ENCODE results near the gene PRKAG2. TPM values are rescaled to one million over a fixed set of nuclear protein-coding genes. Genes with fewer than 3 reads are reported as not detected.
"Not testable (repeated sequence)": the region's sequence is repeated elsewhere in the genome, so short reads cannot be mapped to it uniquely, and the experiment has no call there.

The PRKAG2 gene
- total RNA-seq, 1 donor from 2014 or later: 18.5 TPM

GRCh38 chr7:151748021-151748420, 128.9 kb downstream of the PRKAG2 start:
- H3K27me3 Mint-ChIP-seq (ENCODE audit: insufficient read depth); H3K27ac Mint-ChIP-seq; H3K4me1 Mint-ChIP-seq (ENCODE audit: low read depth); H3K4me3 Mint-ChIP-seq; intact Hi-C loops (cut with micrococcal nuclease); H3K9me3 Mint-ChIP-seq; DNase-seq (ENCODE audit: low spot score); H3K36me3 Mint-ChIP-seq (ENCODE audit: low read depth): not testable (repeated sequence)

GRCh38 chr7:151745706-151746105, 131.2 kb downstream of the PRKAG2 start:
- intact Hi-C loops (cut with micrococcal nuclease): no loop called here
- H3K27ac Mint-ChIP-seq: no peak overlapping the region
- H3K4me3 Mint-ChIP-seq: no peak overlapping the region
- peaks cover 3% of the 10 kb centered on the region for H3K27me3 Mint-ChIP-seq (ENCODE audit: insufficient read depth)
- peaks cover 9% of the 10 kb centered on the region for H3K4me1 Mint-ChIP-seq (ENCODE audit: low read depth)
- DNase-seq (ENCODE audit: low spot score): no peak
- H3K9me3 Mint-ChIP-seq: no peaks in the 10 kb centered on the region
- no peaks in the 10 kb centered on the region for H3K36me3 Mint-ChIP-seq (ENCODE audit: low read depth)

GRCh38 chr7:151744656-151745638, 132.0 kb downstream of the PRKAG2 start:
- DNase-seq (ENCODE audit: low spot score): no peak
- Mint-ChIP-seq H3K4me1 (ENCODE audit: low read depth) (peaks cover 9% of the 10 kb centered on the region), H3K27me3 (ENCODE audit: insufficient read depth) (peaks cover 5% of the 10 kb centered on the region), H3K27ac (no peak overlapping the region), H3K9me3 (no peaks in the 10 kb centered on the region), H3K4me3 (no peak overlapping the region), H3K36me3 (ENCODE audit: low read depth) (no peaks in the 10 kb centered on the region)
- intact Hi-C loops (cut with micrococcal nuclease): no loop called here

GRCh38 chr7:151744051-151744580, 132.8 kb downstream of the PRKAG2 start:
- intact Hi-C loops (cut with micrococcal nuclease): no loop called here
- H3K9me3 Mint-ChIP-seq: no peaks in the 10 kb centered on the region
- H3K4me1 Mint-ChIP-seq (ENCODE audit: low read depth): peaks cover 9% of the 10 kb centered on the region
- no peaks in the 10 kb centered on the region for H3K36me3 Mint-ChIP-seq (ENCODE audit: low read depth)
- no peak for DNase-seq (ENCODE audit: low spot score)
- no peak overlapping the region for H3K27ac Mint-ChIP-seq
- H3K27me3 Mint-ChIP-seq (ENCODE audit: insufficient read depth): peaks cover 5% of the 10 kb centered on the region
- no peak overlapping the region for H3K4me3 Mint-ChIP-seq

GRCh38 chr7:151743481-151743983, 133.4 kb downstream of the PRKAG2 start:
- Mint-ChIP-seq H3K4me3 (no peak overlapping the region), H3K27ac (no peak overlapping the region), H3K9me3 (peaks cover 3% of the 10 kb centered on the region), H3K4me1 (ENCODE audit: low read depth) (peaks cover 9% of the 10 kb centered on the region), H3K27me3 (ENCODE audit: insufficient read depth) (peaks cover 5% of the 10 kb centered on the region), H3K36me3 (ENCODE audit: low read depth) (no peaks in the 10 kb centered on the region)
- intact Hi-C loops (cut with micrococcal nuclease): no loop called here
- DNase-seq (ENCODE audit: low spot score): no peak

- intact Hi-C loops (cut with micrococcal nuclease): no loop called here
- H3K27ac Mint-ChIP-seq: no peak overlapping the region
- peaks cover 9% of the 10 kb centered on the region for H3K4me1 Mint-ChIP-seq (ENCODE audit: low read depth)
- H3K4me3 Mint-ChIP-seq: no peak overlapping the region
- H3K36me3 Mint-ChIP-seq (ENCODE audit: low read depth): no peaks in the 10 kb centered on the region
- peaks cover 5% of the 10 kb centered on the region for H3K27me3 Mint-ChIP-seq (ENCODE audit: insufficient read depth)
- no peak for DNase-seq (ENCODE audit: low spot score)
- peaks cover 3% of the 10 kb centered on the region for H3K9me3 Mint-ChIP-seq
Measured at GRCh38 chr7:151742713-151743480, 134.0 kb downstream of the PRKAG2 start.

- no peaks in the 10 kb centered on the region for H3K36me3 Mint-ChIP-seq (ENCODE audit: low read depth)
- H3K4me3 Mint-ChIP-seq: no peak overlapping the region
- no peak for DNase-seq (ENCODE audit: low spot score)
- intact Hi-C loops (cut with micrococcal nuclease): no loop called here
- H3K9me3 Mint-ChIP-seq: peaks cover 3% of the 10 kb centered on the region
- peaks cover 9% of the 10 kb centered on the region for H3K4me1 Mint-ChIP-seq (ENCODE audit: low read depth)
- peaks cover 5% of the 10 kb centered on the region for H3K27me3 Mint-ChIP-seq (ENCODE audit: insufficient read depth)
- H3K27ac Mint-ChIP-seq: no peak overlapping the region
Measured at GRCh38 chr7:151741585-151741984, 135.3 kb downstream of the PRKAG2 start.

- intact Hi-C loops (cut with micrococcal nuclease): no loop called here
- DNase-seq (ENCODE audit: low spot score): no peak
- Mint-ChIP-seq H3K9me3 (peaks cover 3% of the 10 kb centered on the region), H3K4me1 (ENCODE audit: low read depth) (peaks cover 9% of the 10 kb centered on the region), H3K27ac (no peak overlapping the region), H3K27me3 (ENCODE audit: insufficient read depth) (peaks cover 5% of the 10 kb centered on the region), H3K36me3 (ENCODE audit: low read depth) (no peaks in the 10 kb centered on the region), H3K4me3 (no peak overlapping the region)
Measured at GRCh38 chr7:151740081-151740851, 136.6 kb downstream of the PRKAG2 start.

- Mint-ChIP-seq H3K36me3 (ENCODE audit: low read depth) (no peaks in the 10 kb centered on the region), H3K4me3 (no peak overlapping the region), H3K9me3 (peaks cover 3% of the 10 kb centered on the region), H3K27me3 (ENCODE audit: insufficient read depth) (peaks cover 5% of the 10 kb centered on the region), H3K4me1 (ENCODE audit: low read depth) (peaks cover 9% of the 10 kb centered on the region), H3K27ac (no peak overlapping the region)
- intact Hi-C loops (cut with micrococcal nuclease): no loop called here
- no peak for DNase-seq (ENCODE audit: low spot score)
Measured at GRCh38 chr7:151738925-151739324, 138.0 kb downstream of the PRKAG2 start.

- H3K4me3 Mint-ChIP-seq: no peak overlapping the region
- H3K27me3 Mint-ChIP-seq (ENCODE audit: insufficient read depth): peaks cover 2% of the 10 kb centered on the region
- H3K9me3 Mint-ChIP-seq: peaks cover 3% of the 10 kb centered on the region
- no peaks in the 10 kb centered on the region for H3K36me3 Mint-ChIP-seq (ENCODE audit: low read depth)
- no peak for DNase-seq (ENCODE audit: low spot score)
- H3K27ac Mint-ChIP-seq: no peak overlapping the region
- intact Hi-C loops (cut with micrococcal nuclease): no loop called here
- H3K4me1 Mint-ChIP-seq (ENCODE audit: low read depth): no peaks in the 10 kb centered on the region
Measured at GRCh38 chr7:151736403-151736909, 140.5 kb downstream of the PRKAG2 start.

GRCh38 chr7:151735851-151736402, 141.0 kb downstream of the PRKAG2 start:
- no peaks in the 10 kb centered on the region for H3K4me1 Mint-ChIP-seq (ENCODE audit: low read depth)
- no peak overlapping the region for H3K4me3 Mint-ChIP-seq
- H3K9me3 Mint-ChIP-seq: peaks cover 3% of the 10 kb centered on the region
- H3K36me3 Mint-ChIP-seq (ENCODE audit: low read depth): no peaks in the 10 kb centered on the region
- H3K27me3 Mint-ChIP-seq (ENCODE audit: insufficient read depth): peaks cover 2% of the 10 kb centered on the region
- DNase-seq (ENCODE audit: low spot score): no peak
- no peak overlapping the region for H3K27ac Mint-ChIP-seq
- intact Hi-C loops (cut with micrococcal nuclease): no loop called here
